Suprapubic skin (tissue), 4 donors: ENCODE data around the gene HSD17B1.

Experiments used
- EP300 ChIP-seq: sonication (generic); formaldehyde crosslinking; IDR thresholded peaks from one replicate; pipeline ENCODE4 v1.6.1; 2017; ENCODE audit warnings: antibody characterized with exemption
- POLR2A ChIP-seq, 2 donors: fragments of 450-650 bp; IDR thresholded peaks; one replicate each; pipeline ENCODE4 v1.6.1; 2017; ENCODE audit warnings: antibody characterized with exemption in 2 of 2, mild to moderate bottlenecking in 2 of 2, moderate library complexity in 2 of 2
- POLR2AphosphoS5 ChIP-seq, 3 donors: sonication (generic); formaldehyde crosslinking; IDR thresholded peaks; one replicate each; pipeline ENCODE4 v1.6.1; 2017; ENCODE audit warnings: antibody characterized with exemption in 3 of 3
- TF ChIP-seq, protein P1 (sequence below), 2 donors: fragments of 200-600 bp in 1 of 2; fragments of 450-650 bp in 1 of 2; sonication (generic) in 1 of 2; IDR thresholded peaks; one replicate each; pipeline ENCODE4 v1.5.1; 2016 to 2019; ENCODE audit warnings: antibody characterized with exemption in 2 of 2, mild to moderate bottlenecking in 1 of 2, moderate library complexity in 1 of 2

DNA sequence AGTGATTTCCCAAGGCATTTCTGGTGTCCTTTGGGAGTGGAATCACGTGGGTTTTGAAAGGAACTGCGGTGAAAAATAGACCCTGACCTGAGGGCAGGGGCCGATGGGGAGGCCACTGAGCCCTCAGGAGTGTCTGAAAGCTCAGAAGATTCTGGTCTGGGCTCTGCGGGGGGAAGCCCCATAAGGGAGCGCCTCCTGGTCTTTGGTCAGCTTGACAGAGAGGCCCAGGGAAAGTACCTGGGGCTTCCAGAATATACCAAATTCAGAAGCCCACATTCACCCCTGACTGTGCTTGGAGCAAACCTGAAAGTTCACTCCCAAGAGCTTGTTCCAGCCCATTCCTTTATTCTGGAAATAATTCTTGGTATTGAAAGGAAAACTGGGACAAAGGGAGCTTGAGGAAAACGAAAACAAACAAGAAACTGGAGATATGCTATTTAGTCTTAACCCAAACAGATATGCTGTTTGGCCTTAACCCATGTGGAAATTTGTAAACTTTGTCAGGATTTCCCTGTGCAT is 39.9 kb upstream of the HSD17B1 start:
- no peak for TF ChIP-seq POLR2AphosphoS5 (IDR thresholded peaks at IDR 0.05)
- TF ChIP-seq, protein P1, sequence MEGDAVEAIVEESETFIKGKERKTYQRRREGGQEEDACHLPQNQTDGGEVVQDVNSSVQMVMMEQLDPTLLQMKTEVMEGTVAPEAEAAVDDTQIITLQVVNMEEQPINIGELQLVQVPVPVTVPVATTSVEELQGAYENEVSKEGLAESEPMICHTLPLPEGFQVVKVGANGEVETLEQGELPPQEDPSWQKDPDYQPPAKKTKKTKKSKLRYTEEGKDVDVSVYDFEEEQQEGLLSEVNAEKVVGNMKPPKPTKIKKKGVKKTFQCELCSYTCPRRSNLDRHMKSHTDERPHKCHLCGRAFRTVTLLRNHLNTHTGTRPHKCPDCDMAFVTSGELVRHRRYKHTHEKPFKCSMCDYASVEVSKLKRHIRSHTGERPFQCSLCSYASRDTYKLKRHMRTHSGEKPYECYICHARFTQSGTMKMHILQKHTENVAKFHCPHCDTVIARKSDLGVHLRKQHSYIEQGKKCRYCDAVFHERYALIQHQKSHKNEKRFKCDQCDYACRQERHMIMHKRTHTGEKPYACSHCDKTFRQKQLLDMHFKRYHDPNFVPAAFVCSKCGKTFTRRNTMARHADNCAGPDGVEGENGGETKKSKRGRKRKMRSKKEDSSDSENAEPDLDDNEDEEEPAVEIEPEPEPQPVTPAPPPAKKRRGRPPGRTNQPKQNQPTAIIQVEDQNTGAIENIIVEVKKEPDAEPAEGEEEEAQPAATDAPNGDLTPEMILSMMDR (IDR thresholded peaks at IDR 0.05), result no peak
- no peak for TF ChIP-seq EP300
- no peak for TF ChIP-seq POLR2A (IDR thresholded peaks at IDR 0.05)
